SH-SY5Y (cell line): Measurements from ENCODE around the gene TOP1.

Experiments used
- GATA2 ChIP-seq: IDR thresholded peaks from 2 replicates; pipeline ENCODE4 v1.6.1; 2011; ENCODE audit warnings: mild to moderate bottlenecking, low read depth, low read length
- GATA3 ChIP-seq: IDR thresholded peaks from 2 replicates; pipeline ENCODE4 v1.6.1; 2011; ENCODE audit warnings: low read depth, mild to moderate bottlenecking, low read length, moderate library complexity

TOP1 gene

GRCh38 chr20:41057999-41058673 lies 29.5 kb downstream of the TOP1 start:
- TF ChIP-seq GATA2 (peak; percentile 29; the same call in 1 of the 2 replicates), GATA3 (no peak; the same call in 1 of the 2 replicates)

GRCh38 chr20:41058674-41059635 lies 30.3 kb downstream of the TOP1 start:
- TF ChIP-seq GATA3: no peak

DNA sequence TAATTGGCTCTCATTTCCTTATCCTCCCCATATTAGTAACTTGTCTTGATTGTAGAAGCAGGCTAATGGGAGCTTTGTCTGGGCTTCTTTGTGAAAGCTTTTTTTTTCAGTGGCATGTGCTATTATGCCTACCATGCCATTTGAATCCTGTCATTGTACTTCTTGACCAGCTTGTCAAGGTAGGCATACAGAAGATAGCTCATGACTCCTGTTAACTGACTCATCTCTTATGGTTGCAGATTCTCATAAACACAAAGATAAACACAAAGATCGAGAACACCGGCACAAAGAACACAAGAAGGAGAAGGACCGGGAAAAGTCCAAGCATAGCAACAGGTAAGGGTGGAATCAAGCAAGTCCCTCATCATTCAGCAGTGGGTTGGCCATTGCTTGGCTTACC lies 32.5 kb downstream of the TOP1 start:
- TF ChIP-seq GATA3 (no peak), GATA2 (no peak)

DNA sequence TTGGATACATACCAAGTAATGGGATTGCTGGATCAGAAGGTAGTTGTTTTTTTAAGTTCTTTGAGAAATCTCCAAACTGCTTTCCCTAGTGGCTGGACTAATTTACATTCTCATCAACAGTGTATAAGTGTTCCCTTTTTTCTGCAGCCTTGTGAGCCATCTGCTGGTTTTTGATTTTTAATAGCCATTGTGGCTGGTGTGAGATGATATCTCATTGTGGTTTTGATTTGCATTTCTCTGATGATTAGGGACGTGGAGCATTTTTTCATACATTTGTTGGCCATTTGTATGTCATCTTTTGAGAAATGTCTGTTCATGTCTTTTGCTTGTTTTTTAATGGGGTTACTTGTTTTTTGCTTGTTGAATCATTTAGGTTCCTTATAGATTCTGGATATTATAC lies 34.8 kb downstream of the TOP1 start:
- TF ChIP-seq GATA3: no peak
- no peak for TF ChIP-seq GATA2

DNA sequence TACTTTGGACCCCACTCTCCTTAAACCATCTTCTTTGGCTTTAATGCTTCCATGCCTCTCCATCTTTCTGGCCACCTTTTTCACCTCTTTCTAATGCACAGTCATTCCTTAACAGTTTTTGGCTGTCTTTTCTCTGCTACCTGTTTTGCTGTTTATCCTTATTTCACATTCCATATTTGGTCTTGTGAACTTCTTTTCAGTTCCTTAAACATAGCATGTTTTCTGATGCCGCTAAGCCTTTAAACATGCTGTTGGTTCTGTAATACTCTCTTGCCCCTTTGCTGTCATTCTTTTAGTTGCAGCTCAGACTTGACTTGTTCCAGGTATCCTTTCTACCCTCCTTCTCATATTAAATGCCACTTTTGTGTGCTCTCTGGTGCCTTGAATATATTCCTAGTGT lies 35.8 kb downstream of the TOP1 start:
- TF ChIP-seq GATA2 (no peak), GATA3 (no peak)

- no peak for TF ChIP-seq GATA2
- no peak for TF ChIP-seq GATA3
Observed at GRCh38 chr20:41065716-41066115, 37.1 kb downstream of the TOP1 start.

DNA sequence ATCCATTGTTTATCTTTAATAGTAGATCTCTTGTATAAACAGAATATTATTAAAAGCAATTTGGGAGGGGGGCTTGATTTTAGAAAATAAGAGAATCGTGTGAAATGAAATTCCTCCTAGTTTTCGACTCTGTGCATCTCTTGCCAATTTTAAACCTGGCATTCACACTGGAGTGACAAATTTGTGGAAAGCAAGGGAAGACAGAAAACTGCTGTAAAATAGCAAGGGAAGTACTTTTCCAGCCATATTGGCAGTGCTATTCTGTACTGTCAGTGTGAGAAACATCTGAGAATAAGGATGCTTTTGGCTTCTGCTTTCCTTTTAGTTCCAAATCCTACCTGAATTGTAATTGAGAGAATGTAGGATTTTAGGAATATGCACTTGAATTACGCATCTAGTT lies 40.2 kb downstream of the TOP1 start:
- TF ChIP-seq GATA3 (no peak), GATA2 (no peak)

DNA sequence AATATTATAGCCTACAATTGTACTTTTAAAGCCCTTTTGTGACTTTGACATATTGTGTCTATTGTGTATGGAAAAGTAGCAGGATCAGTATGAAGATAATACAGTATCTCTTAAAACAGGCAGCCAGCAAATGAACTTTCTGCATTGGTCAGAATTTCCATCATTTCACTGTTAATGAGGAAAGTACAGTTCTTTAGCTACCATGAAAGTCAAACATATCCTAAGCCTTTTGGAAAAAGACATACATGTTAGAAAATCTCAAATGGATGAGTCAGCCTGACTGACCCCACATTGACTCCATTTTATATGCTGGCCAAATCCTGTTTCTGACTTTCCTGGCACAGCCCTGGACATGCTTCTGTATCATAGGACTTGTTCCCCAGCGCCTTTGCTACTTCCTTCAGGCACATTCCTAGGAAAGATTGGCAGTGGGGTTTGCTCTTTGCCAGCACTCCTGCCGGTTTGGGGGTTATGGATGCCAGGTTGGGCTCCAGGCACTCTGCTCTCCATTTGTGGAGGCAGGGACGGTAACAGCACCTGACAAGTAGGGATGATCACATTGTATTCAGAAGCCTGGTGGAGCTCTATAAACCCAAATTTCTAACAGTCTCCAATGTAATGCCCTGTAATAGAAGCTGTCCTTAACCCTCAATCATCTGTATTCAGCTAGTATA lies 43.7 kb downstream of the TOP1 start:
- no peak for TF ChIP-seq GATA2
- TF ChIP-seq GATA3: no peak

GRCh38 chr20:41072915-41073314 lies 44.3 kb downstream of the TOP1 start:
- no peak for TF ChIP-seq GATA2
- TF ChIP-seq GATA3: no peak

- no peak for TF ChIP-seq GATA3
- TF ChIP-seq GATA2: no peak
Observed at GRCh38 chr20:41074441-41074840, 45.8 kb downstream of the TOP1 start.

GRCh38 chr20:41076776-41077175 lies 48.2 kb downstream of the TOP1 start:
- no peak for TF ChIP-seq GATA3
- no peak for TF ChIP-seq GATA2

- TF ChIP-seq GATA2 (peak; percentile 81), GATA3 (peak; percentile 68)
Observed at GRCh38 chr20:41078329-41078728, 49.7 kb downstream of the TOP1 start.

- no peak for TF ChIP-seq GATA2
- TF ChIP-seq GATA3: no peak
Observed at GRCh38 chr20:41079066-41079465, 50.4 kb downstream of the TOP1 start.

DNA sequence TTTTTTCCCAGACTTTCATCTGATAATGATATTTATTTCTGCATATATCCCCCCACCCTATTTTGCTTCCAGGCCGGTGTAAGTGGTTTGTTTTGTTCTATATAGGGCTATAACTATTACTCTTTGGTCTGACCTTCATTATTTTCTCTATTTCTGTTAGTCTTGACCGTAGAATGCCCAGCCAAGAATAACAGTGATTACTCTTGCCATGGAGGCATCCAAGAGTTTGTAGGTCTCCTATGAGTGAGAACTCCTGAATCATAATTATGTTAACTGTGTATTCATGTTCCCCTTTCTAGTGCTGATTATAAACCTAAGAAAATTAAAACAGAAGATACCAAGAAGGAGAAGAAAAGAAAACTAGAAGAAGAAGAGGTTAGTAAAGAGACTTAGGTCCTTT lies 52.2 kb downstream of the TOP1 start:
- TF ChIP-seq GATA3 (no peak), GATA2 (no peak)

- no peak for TF ChIP-seq GATA3
- no peak for TF ChIP-seq GATA2
Observed at GRCh38 chr20:41081276-41081814, 52.7 kb downstream of the TOP1 start.
